HG03103 (cell line): ENCODE data around the gene WDR83.
"Not testable (repeated sequence)": the region's sequence is repeated elsewhere in the genome, so short reads cannot be mapped to it uniquely, and the experiment has no call there.

Experiments used
- ATAC-seq: cut with Tn5 transposase; IDR thresholded peaks from one replicate; pipeline ENCODE4 v1.9.1; 2021; ENCODE audit warnings: low read depth; ENCODE audit not compliant: unreplicated experiment

Gene WDR83

GRCh38 chr19:12711187-12711586 is 44.6 kb downstream of the WDR83 start:
- no peak for ATAC-seq

DNA sequence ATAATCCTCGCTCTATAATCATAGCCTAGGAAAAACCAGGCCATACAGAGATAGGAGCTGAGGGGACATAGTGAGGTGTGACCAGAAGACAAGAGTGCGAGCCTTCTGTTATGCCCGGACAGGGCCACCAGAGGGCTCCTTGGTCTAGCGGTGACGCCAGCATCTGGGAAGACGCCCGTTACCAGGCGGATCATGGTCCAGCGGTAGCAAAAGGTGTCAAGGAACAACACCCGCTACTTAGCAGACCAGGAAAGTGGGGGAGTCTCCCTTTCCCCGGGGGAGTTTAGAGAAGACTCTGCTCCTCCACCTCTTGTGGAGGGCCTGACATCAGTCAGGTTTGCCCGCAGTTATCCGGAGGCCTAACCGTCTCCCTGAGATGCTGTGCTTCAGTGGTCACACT is 45.5 kb downstream of the WDR83 start:
- ATAC-seq = not testable (repeated sequence)

DNA sequence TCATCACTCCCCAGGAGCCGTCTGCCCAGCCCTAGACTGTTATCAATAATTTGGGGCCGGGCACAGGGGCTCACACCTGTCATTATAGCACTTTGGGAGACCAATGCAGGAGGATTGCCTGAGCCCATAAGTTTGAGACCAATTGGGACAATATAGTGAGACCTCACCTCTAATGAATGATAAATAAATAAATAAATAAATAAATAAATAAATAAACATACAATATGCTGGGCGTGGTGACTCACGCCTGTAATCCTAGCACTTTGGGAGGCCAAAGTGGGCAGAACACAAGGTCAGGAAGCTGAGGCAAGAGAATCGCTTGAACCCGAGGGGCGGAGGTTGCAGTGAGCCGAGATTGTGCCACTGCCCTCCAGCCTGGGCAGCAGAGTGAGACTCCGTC is 46.7 kb downstream of the WDR83 start:
- ATAC-seq = not testable (repeated sequence)

DNA sequence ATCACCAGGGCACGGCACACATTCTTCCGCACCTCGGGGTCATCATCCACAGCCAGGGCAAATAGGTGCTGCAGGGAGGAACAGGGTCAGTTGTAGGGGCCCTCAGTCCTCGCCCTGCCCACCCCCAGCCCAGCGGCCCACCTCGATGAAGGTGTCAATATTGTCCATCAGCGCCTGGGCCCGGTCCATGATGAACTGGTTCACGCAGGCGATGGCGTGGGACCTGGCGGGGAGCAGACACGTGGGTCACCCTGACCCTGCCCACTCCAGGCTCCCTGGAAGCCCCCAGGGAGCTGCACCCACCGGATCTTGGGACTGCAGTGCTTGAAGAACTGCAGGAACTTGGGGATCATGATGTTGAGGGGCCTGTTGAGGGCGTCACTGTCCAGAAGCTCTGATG is 48.5 kb downstream of the WDR83 start:
- ATAC-seq = no peak

- no peak for ATAC-seq
Observed at GRCh38 chr19:12715929-12716328, 49.3 kb downstream of the WDR83 start.

DNA sequence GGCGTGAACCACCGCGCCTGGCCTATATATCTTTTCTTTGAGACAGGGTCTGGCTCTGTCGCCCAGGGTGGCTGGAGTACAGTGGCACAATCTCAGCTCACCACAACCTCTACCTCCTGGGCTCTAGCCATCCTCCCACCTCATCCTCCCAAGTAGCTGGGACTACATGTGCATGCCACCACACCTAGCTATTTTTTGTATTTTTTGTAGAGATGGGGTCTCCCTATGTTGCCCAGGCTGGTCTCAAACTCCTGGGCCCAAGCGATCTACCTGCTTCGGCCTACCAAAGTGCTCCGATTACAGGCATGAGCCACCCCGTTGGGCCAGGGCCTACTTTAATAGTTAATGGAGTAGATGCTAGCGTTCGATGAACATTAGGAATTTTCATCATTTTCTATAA is 53.7 kb downstream of the WDR83 start:
- ATAC-seq = no peak

GRCh38 chr19:12720851-12721655 is 54.4 kb downstream of the WDR83 start:
- no peak for ATAC-seq

GRCh38 chr19:12721656-12722565 is 55.3 kb downstream of the WDR83 start:
- peak; percentile 25 for ATAC-seq

- peak; percentile 68 for ATAC-seq
Observed at GRCh38 chr19:12722566-12723380, 56.2 kb downstream of the WDR83 start.

GRCh38 chr19:12723381-12723640 is 56.7 kb downstream of the WDR83 start:
- ATAC-seq = no peak

DNA sequence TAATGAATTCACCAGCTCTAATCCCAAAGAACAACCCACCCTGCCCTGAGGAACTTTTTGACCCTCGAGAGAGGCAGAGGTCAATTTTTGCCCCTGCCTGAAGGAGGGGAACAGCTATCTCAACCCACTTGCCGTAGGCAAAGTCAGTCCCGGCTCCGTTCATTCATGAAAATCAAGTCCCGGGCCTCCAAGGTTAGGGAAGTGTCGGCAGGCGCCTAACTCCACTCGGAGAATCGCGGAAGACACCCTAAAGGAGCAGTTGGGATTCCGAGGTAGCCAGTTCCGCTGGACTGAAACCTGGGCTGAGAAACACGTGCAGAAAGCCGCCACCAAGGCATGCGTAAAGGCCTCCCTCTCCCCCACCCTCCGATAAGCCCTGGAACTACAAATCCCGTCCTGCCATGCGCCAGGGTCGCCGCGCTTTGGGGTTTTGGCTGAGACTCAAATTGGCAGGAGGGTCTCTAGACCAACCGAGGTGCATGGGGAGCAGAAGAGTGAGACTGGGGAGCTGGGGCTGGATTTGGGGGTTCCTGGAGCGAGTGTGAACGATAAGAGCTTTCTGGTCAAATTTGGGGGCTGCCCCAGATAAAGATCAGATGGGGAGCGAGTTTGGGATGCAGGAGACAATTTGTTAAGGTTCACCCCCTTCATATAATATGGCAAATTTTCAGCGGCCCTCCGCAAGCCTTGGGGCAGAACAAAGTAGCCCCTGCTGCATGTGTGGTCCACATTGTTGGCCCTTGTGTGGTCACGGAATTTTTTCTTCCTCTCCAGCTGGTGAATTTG is 57.2 kb downstream of the WDR83 start, which contains the start of gene TNPO2:
TNPO2 (minus strand) TSS at position 292 of the 786 bp plus-strand sequence. CDS start 2,955 bp downstream, outside the sequence.
- no peak for ATAC-seq
